NCI-H1092 treated with DMSO at 0.1 percent for 48 hours (cell line): ENCODE results near the gene KCP.

ENCODE experiments used
- DNase-seq: peaks from one replicate; lab custom pipeline; 2025; lab: John Stamatoyannopoulos, UW

KCP gene

DNA sequence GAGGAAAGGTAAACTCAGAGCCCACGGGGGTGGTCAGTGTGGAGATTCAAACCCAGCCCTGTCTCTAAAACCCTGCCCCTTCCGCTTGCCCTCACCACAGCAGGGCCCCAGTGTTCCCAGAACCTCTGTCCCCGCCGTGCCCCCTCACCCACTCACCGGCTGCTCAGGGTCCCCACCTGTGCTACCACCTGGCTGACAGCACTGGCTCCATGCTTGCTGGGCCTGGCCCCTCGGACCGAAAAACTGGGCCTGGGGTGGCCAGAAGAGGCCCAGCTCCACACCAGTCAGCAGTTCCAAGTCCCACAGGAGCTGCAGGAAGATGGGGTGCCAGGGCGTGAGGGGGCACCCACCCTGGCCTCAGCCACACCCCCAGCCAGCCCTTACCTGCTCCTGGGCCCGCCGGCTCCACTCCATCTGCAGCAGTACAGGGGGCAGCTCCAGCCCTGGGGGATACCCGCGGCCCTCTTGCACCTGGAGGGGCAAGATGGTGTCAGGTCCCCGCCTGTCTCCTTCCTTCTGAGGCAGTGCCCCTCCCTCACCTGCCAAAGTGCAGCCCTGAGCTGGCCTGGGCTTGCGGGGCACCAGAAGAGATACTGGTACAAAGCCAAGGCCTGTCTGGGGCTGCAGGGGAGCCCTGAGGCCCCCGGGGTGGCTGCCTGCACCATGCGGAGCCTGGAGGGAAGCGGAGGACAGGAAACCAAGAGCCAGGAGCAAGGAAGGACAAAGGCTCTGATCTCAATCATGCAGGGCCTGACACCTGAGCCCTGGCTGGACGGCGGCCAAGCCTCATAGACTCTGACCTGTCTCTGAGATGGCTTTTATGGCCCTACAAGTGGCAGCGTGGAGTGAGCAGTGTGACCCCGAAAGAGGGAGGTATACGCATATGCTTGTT, 36.1 kb downstream of the KCP start:
- peak; percentile 60 for DNase-seq

DNA sequence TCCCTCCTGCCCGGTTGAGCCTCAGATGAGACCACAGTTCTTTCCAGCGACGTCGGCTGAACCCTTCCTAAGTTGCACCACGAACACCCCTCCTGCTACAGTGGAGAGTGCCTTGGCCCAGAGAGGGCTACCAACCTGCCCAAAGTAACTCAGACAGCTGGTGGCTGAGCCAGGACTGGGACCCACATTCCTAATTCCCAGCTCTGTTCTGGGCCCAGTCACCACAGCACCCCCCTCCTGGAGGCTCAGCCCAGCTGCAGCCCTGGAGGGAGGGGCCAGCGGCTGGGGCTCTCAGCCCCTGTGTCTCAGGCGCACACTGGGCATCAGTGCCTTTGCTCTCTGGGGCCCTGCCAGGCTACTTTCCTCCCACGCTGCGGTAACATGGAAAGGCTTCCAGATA, 37.3 kb downstream of the KCP start:
- DNase-seq = no peak

GRCh38 chr7:128872394-128872824, 38.1 kb downstream of the KCP start:
- DNase-seq = no peak

DNA sequence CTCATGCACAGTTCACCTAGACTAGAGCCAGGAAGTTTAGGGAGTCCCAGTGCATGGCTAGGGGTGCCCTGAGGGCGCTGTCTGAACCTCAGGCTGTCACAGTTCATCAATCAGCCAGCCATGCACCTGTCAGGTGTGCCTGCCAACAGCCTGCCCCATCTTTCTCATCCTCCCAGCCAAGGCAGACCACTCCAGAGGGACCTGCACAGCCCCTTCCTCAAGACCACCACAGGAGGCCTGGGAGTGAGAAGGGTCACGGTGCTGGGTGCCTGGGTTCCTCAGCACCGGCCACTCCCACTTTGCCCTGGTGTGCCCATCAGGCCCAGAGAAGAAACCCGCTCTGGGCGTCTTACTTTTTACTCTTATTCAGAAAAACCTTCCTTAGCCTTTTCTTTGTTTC, 39.5 kb downstream of the KCP start:
- no peak for DNase-seq

- DNase-seq = no peak
Measured at GRCh38 chr7:128869944-128870285, 40.6 kb downstream of the KCP start.

- DNase-seq = peak; percentile 33
Measured at GRCh38 chr7:128869138-128869943, 41.2 kb downstream of the KCP start.

- DNase-seq = no peak
Measured at GRCh38 chr7:128868624-128869137, 41.8 kb downstream of the KCP start.

- DNase-seq = peak; percentile 54
Measured at GRCh38 chr7:128867842-128868623, 42.5 kb downstream of the KCP start.

DNA sequence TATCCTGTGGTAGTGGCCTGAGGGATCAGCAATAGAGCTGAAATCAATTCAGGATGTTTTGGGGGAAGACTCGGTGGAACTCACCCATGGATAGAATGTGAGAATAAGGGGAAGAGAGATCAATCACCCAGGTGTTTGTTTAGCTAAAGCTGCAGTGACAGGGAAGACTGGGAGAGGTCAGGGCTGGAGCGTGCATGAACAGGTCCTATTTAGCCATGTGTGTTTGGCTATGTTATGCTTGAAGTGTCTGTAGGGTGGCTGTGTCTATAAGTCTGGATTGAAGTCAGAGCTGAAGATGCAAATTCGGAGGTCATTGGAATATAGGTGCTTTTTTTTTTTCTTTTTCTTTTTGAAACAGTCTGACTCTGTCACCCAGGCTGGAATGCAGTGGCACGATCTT, 43.3 kb downstream of the KCP start:
- DNase-seq = no peak

DNA sequence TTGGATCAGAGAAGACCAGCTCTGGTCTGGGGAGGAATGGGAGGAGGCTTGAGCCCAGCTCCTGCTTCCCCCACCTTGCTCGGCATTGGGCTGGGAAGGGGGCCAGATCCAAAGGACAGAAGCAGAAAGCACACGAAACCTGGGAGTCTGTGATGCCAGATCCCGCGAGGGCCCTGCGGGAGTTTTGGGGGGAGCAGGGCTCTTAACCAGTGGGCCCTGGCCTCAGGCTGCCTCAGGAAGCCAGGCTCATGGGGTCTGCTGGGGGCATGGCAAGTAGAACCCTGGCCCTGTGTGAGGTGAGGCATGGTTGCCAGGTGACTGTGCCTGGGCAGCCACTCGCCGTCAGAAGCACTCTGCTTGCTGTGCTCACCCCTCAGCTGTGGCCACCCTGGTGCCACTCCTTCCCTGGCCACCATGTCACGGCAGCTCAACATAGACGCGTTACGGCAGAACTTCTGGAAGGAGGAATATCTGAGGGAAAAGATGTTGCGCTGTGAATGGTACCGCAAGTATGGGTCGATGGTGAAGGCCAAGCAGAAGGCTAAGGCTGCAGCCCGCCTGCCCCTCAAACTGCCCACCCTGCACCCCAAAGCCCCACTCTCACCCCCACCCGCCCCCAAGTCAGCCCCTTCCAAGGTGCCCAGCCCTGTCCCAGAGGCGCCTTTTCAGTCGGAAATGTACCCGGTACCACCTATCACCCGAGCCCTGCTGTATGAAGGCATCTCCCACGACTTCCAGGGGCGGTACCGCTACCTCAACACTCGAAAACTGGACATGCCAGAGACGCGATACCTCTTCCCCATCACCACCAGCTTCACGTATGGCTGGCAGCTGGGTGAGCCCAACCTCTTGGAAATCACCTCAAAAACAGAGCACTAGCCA, 44.3 kb downstream of the KCP start:
- DNase-seq = no peak

DNA sequence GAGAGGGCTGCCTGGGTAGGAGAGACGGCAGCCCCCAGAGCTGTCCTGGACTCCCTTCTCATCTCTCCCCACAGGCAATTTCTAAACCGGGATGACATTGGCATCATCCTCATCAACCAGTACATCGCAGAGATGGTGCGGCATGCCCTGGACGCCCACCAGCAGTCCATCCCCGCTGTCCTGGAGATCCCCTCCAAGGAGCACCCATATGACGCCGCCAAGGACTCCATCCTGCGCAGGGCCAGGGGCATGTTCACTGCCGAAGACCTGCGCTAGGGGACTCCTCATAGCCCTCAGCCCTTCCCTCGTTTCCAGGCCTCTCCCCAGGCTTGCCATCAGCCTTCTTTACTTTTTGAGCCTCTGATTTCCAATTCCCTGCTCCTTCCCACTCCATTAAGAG, 45.2 kb downstream of the KCP start:
- no peak for DNase-seq

GRCh38 chr7:128863433-128863989, 47.0 kb downstream of the KCP start:
- DNase-seq = peak; percentile 53

DNA sequence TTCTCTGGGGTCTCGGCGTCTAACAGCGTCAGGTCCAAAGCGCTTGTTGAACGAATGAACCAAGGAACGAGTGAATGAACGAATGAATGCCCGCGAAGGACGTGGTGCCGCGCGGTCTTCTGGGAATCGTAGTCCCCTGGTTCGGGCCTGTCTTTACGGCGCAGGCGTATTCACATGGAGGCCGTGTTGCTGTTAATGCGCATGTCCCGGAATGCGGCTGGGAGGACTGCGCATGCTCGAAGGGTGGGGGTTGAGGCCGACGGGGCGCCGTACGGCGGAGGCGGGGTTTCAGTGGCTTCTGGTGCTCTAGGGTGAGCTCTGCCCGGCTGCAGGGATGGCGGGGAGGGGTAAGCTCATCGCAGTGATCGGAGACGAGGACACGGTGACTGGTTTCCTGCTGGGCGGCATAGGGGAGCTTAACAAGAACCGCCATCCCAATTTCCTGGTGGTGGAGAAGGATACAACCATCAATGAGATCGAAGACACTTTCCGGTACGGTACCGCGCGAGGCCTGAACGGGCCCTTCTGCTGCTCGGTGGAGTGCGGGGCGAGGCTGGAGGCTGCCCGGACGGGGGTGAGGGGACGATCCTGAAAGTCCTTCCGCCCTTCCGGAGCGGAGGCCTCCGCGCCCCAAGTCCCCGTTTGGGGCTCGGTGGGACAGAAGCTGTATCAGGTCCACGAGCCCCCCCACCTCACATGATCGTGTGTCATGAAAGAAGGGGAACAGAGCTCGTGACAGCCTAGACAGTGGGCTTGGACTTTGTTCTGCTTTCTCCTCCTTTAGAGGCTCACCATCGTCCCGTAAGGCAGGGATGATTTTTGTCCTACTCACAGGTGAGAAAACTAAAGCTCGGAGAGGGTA, 47.7 kb downstream of the KCP start, which contains the start of gene ATP6V1F:
Gene ATP6V1F (plus strand): TSS at position 286 of the 862 bp plus-strand sequence. CDS start 49 bp downstream, at position 335.
- DNase-seq = peak; percentile 99

GRCh38 chr7:128861957-128862570, 48.4 kb downstream of the KCP start:
- no peak for DNase-seq

GRCh38 chr7:128860158-128861073, 50.1 kb downstream of the KCP start:
- no peak for DNase-seq

- no peak for DNase-seq
Measured at GRCh38 chr7:128859232-128860157, 51.0 kb downstream of the KCP start.
